AG04449 (cell line): ENCODE results near the gene CNP.

Source experiments
- CTCF ChIA-PET: fragments of 350-600 bp; formaldehyde crosslinking; extraction: SDS; loops from one replicate; lab custom pipeline; 2021; ENCODE audit warnings: antibody characterized with exemption; lab: Yijun Ruan, JAX
- POLR2A ChIA-PET: fragments of 400-600, 350-600 bp; formaldehyde crosslinking; extraction: SDS; loops from one replicate; lab custom pipeline; 2020; ENCODE audit warnings: antibody characterized with exemption, inconsistent platforms; lab: Yijun Ruan, JAX
- DNase-seq: peaks from one replicate; pipeline ENCODE4 v3.0.0-alpha.2; 2010; ENCODE audit warnings: low read depth, low spot score
- H3K4me3 ChIP-seq: 2 replicates; pipeline ENCODE4 v1.5.1; 2011; ENCODE audit warnings: low read depth, mild to moderate bottlenecking, control low read depth, low read length
- TF ChIP-seq, protein P1 (sequence below): IDR thresholded peaks from one replicate; pipeline ENCODE4 v1.5.1; 2011; ENCODE audit warnings: mild to moderate bottlenecking, moderate library complexity, low read length, control low read depth, inconsistent platforms; ENCODE audit not compliant: insufficient read depth; ENCODE audit errors: missing control alignments

Gene CNP

GRCh38 chr17:41992576-41992975 is 26.0 kb downstream of the CNP start:
- TF ChIP-seq, protein P1, sequence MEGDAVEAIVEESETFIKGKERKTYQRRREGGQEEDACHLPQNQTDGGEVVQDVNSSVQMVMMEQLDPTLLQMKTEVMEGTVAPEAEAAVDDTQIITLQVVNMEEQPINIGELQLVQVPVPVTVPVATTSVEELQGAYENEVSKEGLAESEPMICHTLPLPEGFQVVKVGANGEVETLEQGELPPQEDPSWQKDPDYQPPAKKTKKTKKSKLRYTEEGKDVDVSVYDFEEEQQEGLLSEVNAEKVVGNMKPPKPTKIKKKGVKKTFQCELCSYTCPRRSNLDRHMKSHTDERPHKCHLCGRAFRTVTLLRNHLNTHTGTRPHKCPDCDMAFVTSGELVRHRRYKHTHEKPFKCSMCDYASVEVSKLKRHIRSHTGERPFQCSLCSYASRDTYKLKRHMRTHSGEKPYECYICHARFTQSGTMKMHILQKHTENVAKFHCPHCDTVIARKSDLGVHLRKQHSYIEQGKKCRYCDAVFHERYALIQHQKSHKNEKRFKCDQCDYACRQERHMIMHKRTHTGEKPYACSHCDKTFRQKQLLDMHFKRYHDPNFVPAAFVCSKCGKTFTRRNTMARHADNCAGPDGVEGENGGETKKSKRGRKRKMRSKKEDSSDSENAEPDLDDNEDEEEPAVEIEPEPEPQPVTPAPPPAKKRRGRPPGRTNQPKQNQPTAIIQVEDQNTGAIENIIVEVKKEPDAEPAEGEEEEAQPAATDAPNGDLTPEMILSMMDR, result no peak
- ChIA-PET CTCF (interaction anchor here (0.8 to 0.9 kb wide), 2 partner anchors 12 to 29 kb away, joined by 3 read pairs; no protein-coding TSS in a partner anchor), POLR2A (no interaction called here)
- H3K4me3 ChIP-seq, result no peak overlapping the region
- DNase-seq, result no peak

GRCh38 chr17:41996855-41997164 is 30.2 kb downstream of the CNP start:
- H3K4me3 ChIP-seq, result no peak overlapping the region
- ChIA-PET CTCF (interaction anchor here (0.9 to 1.2 kb wide), 2 partner anchors 15 to 28 kb away, joined by 3 to 4 read pairs; no protein-coding TSS in a partner anchor), POLR2A (no interaction called here)
- TF ChIP-seq, protein P1, result no peak
- no peak for DNase-seq

DNA sequence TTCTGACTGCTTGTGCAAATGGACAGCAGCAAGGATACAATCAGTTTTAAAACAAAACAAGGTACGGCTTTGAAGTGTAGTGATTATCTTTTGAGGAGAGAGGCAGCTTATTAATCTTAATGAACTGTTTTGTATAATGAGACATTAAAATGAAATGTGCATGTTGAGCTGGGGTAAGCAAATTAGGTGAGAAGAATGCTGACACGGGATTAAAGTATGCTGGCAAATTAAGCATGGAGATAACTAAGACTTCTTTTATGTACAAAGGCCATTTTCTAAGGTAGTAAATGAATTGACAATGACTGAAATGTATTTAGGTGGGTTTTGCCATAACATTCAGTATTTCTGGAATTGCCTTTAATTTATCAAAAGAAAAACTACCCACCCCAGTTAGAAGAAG is 31.9 kb downstream of the CNP start:
- ChIA-PET CTCF (interaction anchor here (1.2 to 1.7 kb wide), 2 partner anchors 17 to 36 kb away, joined by 4 to 5 read pairs; no protein-coding TSS in a partner anchor), POLR2A (no interaction called here)
- TF ChIP-seq, protein P1, result no peak
- no peak overlapping the region for H3K4me3 ChIP-seq
- DNase-seq, result no peak

- CTCF ChIA-PET, result interaction anchor here (0.8 to 1.3 kb wide), 4 partner anchors 11 to 37 kb away, joined by 3 read pairs; partner anchors contain the start of gene DNAJC7
- TF ChIP-seq, protein P1, result no peak
- POLR2A ChIA-PET, result no interaction called here
- DNase-seq, result no peak
- no peak overlapping the region for H3K4me3 ChIP-seq
These were observed 34.0 kb downstream of the CNP start for GRCh38 chr17:42000413-42001133.

- POLR2A ChIA-PET, result no interaction called here
- no peak for DNase-seq
- CTCF ChIA-PET, result interaction anchor here (1.2 to 3.3 kb wide), 3 partner anchors 11 to 17 kb away, joined by 3 to 10 read pairs (median 3); partner anchors contain the start of gene DNAJC7
- H3K4me3 ChIP-seq, result no peak overlapping the region
- TF ChIP-seq, protein P1, result no peak
These were observed 35.1 kb downstream of the CNP start for GRCh38 chr17:42001729-42002128.

DNA sequence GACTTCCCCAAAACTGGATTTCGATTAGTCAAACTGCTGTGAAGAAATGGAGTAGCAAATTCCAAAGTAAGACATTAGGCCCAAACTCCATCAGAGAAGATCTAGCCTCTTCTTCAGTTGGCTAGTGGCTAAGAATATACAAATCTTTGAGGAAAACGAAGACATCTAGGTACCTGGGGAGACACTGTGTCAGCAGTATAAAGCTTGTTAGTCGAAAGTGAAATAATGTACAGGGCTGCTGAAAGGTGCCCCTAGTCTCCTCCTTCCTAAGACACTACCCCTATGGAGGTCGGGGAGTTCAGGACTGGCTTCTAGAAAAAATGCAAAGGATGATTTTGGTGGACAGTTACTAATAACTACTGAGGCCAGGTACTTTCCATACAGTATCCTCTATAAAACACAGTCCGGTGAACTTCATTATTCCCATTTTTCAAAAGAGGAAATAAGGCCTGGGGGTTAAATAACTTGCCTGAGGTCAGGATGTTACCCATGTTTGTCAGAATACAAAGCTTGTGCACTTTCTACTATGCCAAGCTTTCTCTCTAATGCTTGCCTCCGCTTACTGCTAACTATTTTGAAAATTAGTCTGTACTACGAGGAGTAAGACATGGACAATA is 35.7 kb downstream of the CNP start:
- TF ChIP-seq, protein P1, result no peak
- ChIA-PET POLR2A (no interaction called here), CTCF (interaction anchor here (1.1 to 3.3 kb wide), 5 partner anchors 10 to 43 kb away, joined by 3 to 10 read pairs (median 4); partner anchors contain the start of genes DNAJC7 and NKIRAS2)
- no peak for DNase-seq
- H3K4me3 ChIP-seq, result no peak overlapping the region
